Measurements from ENCODE around the gene CXCR6. TPM values are rescaled to one million over a fixed set of nuclear protein-coding genes. Genes with fewer than 3 reads are reported as not detected.

Gene CXCR6
- total and polyA plus RNA-seq, 2 experiments from 2014 or later: not detected

DNA sequence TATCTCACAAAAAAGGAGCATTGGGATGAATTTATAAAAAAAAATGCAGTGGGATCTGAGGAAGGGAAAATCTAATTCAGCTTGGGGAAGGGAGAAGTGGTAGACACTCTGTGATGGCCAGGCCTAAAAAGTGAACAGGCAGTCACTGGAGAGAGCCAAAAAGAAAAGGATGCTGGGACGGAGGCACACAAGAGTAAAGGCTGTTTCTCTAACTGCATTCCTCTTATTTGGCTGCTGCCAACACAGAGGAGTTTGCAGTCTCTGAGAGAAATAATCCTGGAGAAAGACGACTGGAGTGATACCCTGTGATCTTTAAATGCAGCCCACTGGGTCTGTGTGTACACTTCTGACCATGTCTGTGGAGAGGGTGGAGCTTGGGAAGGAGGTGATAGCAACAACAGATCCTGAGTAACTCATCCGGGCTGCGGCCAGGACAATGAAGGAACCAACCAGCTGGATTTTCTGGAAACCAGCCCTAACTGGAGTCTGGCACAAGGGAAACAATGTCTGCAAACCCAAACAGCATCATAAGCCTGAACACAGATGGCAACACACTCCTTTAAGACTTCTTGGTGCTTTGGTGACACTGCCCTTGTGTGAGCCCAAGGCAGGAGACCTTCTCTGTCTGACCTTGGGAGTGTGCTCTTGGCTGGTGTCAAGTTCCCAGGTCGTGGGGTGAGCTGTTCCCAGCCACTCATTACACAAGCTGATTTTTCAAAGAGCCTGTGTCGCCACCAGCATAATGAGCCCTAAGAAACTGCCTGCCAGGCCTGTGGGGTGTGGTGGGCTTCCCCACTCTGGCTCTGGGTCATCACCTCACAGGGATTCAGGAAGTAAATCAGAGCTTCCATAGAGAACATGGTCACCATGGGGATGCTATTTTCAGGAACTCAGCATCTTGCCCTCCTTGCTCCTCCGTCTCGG, 44.4 kb downstream of the CXCR6 start:
- Histone ChIP-seq H3K27ac (peak overlapping the region; percentile 77), H3K4me1 (ENCODE audit: insufficient read depth) (peaks cover 52% of the 10 kb centered on the region), H3K4me3 (no peak overlapping the region), H3K36me3 (ENCODE audit: low read depth) (no peaks in the 10 kb centered on the region), H3F3A (ENCODE audit: insufficient read depth) (peaks cover 48% of the 10 kb centered on the region), H3K9me2 (ENCODE audit: insufficient read depth) (no peaks in the 10 kb centered on the region), H2AFZ (0 out of 2 replicates have a peak overlapping the region, but pooled peaks have one; percentile 13), H3K9ac (peak overlapping the region; percentile 52), H3K27me3 (replicated peaks; ENCODE audit: insufficient read depth) (no peaks in the 10 kb centered on the region), H3K4me2 (ENCODE audit: unreplicated experiment) (peak overlapping the region; percentile 26), H4K20me1 (ENCODE audit: insufficient read depth) (no peaks in the 10 kb centered on the region), H3K79me2 (ENCODE audit: insufficient read depth) (no peaks in the 10 kb centered on the region), H3K9me3 (ENCODE audit: low read depth) (no peaks in the 10 kb centered on the region)
- in situ Hi-C loops (cut with MboI): no loop called here
- TF ChIP-seq EZH2phosphoT487 (IDR thresholded peaks at IDR 0.05; ENCODE audit: insufficient read depth, low read depth): no peak
- no peak for TF ChIP-seq EZH2 (IDR thresholded peaks at IDR 0.05; ENCODE audit: insufficient read depth, poor library complexity, severe bottlenecking)
- WGBS, 2 experiments (ENCODE audit: low coverage in 1 of 2, low lambda C conversion rate in 2 of 2, missing lambda C conversion rate in 2 of 2): 11 to 14% methylated on average over 7 to 8 of the region's 8 CpGs
- DNase-seq: peak; percentile 91

DNA sequence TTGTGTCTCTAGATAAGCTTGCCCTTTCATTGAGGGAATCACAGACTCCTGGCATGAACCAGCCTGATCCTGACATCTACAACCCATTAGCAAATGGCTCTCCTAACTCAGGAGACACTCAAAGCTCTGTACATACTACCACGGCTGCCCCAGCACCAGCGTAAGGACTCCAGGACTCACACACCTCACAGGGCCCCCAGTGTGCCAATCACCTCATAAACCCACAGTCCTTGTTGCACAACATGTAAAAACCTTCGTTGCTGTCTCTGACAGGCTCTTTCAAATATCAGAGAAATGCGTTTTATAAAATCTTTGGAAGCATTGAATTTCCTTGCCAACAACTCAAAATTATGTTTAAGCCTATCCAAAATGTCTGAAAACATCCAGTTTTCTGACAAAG, 45.1 kb downstream of the CXCR6 start:
- Histone ChIP-seq H3K9ac (peak overlapping the region; percentile 52), H3F3A (ENCODE audit: insufficient read depth) (peaks cover 56% of the 10 kb centered on the region), H4K20me1 (ENCODE audit: insufficient read depth) (no peaks in the 10 kb centered on the region), H3K4me3 (no peak overlapping the region), H3K9me3 (ENCODE audit: low read depth) (no peaks in the 10 kb centered on the region), H3K9me2 (ENCODE audit: insufficient read depth) (no peaks in the 10 kb centered on the region), H3K4me1 (ENCODE audit: insufficient read depth) (peaks cover 59% of the 10 kb centered on the region), H3K4me2 (ENCODE audit: unreplicated experiment) (peak overlapping the region; percentile 26), H3K36me3 (ENCODE audit: low read depth) (no peaks in the 10 kb centered on the region), H3K27me3 (replicated peaks; ENCODE audit: insufficient read depth) (no peaks in the 10 kb centered on the region), H2AFZ (no peak overlapping the region), H3K79me2 (ENCODE audit: insufficient read depth) (no peaks in the 10 kb centered on the region), H3K27ac (peak overlapping the region; percentile 77)
- peak; percentile 57 for DNase-seq
- in situ Hi-C loops (cut with MboI): no loop called here
- TF ChIP-seq EZH2 (IDR thresholded peaks at IDR 0.05; ENCODE audit: insufficient read depth, poor library complexity, severe bottlenecking) (no peak), EZH2phosphoT487 (IDR thresholded peaks at IDR 0.05; ENCODE audit: insufficient read depth, low read depth) (no peak)
- WGBS, 2 experiments (ENCODE audit: low coverage in 1 of 2, low lambda C conversion rate in 2 of 2, missing lambda C conversion rate in 2 of 2): 12 to 16% methylated on average over 4 of the region's 4 CpGs

DNA sequence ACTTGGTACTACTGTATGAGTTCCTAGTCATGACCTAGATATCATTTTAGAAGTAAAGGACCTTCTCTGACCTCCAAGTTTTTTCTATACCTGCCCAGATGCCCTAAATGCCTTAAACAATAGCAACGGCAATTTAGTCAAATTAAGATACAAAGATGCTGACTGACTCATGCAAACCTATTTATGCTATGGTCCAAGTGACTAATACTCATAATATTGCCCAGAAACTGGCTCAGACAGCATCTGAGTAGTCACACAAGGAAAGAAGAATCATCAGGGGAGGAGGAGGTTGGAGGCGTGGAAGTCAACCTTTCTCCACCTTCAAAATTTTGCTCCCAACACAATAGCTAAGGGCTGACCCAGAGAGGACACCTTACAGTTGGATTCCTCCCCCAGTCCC, 45.5 kb downstream of the CXCR6 start:
- Histone ChIP-seq H3K27ac (peak overlapping the region; percentile 77), H2AFZ (no peak overlapping the region), H3K27me3 (replicated peaks; ENCODE audit: insufficient read depth) (no peaks in the 10 kb centered on the region), H4K20me1 (ENCODE audit: insufficient read depth) (no peaks in the 10 kb centered on the region), H3K9me2 (ENCODE audit: insufficient read depth) (no peaks in the 10 kb centered on the region), H3F3A (ENCODE audit: insufficient read depth) (peaks cover 60% of the 10 kb centered on the region), H3K9ac (peak overlapping the region; percentile 52), H3K4me1 (ENCODE audit: insufficient read depth) (peaks cover 62% of the 10 kb centered on the region), H3K4me3 (no peak overlapping the region), H3K79me2 (ENCODE audit: insufficient read depth) (no peaks in the 10 kb centered on the region), H3K4me2 (ENCODE audit: unreplicated experiment) (peak overlapping the region; percentile 57), H3K36me3 (ENCODE audit: low read depth) (no peaks in the 10 kb centered on the region), H3K9me3 (ENCODE audit: low read depth) (no peaks in the 10 kb centered on the region)
- TF ChIP-seq EZH2 (IDR thresholded peaks at IDR 0.05; ENCODE audit: insufficient read depth, poor library complexity, severe bottlenecking): no peak
- TF ChIP-seq EZH2phosphoT487 (IDR thresholded peaks at IDR 0.05; ENCODE audit: insufficient read depth, low read depth): no peak
- 2 to 4% methylated on average over 2 of the region's 2 CpGs for WGBS, 2 experiments (ENCODE audit: low coverage in 1 of 2, low lambda C conversion rate in 2 of 2, missing lambda C conversion rate in 2 of 2)
- in situ Hi-C loops (cut with MboI): no loop called here
- peak; percentile 96 for DNase-seq

DNA sequence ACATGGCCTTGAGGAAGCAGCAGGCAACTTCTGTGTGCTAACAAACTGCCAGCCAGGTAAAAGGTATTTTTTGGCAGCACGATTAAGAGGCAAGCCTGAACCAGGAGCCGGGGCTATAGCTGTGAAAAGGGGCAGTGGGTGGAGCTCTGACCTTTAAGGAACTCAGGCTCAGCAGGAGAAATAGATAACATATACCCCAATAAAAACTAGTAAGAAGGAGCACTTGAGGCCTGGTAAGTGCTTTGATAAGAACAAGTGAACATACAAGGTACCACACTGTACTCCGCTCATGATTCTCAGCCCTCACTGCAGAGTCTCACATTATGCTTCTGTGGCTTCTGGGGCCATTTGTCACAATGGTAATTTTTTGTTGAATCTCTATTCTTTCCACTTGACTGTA, 46.9 kb downstream of the CXCR6 start:
- no peak overlapping the region for H3K4me2 ChIP-seq (ENCODE audit: unreplicated experiment)
- TF ChIP-seq EZH2phosphoT487 (IDR thresholded peaks at IDR 0.05; ENCODE audit: insufficient read depth, low read depth): no peak
- TF ChIP-seq EZH2 (IDR thresholded peaks at IDR 0.05; ENCODE audit: insufficient read depth, poor library complexity, severe bottlenecking): no peak
- H3K9ac ChIP-seq: no peak overlapping the region
- no peaks in the 10 kb centered on the region for H3K9me2 ChIP-seq (ENCODE audit: insufficient read depth)
- no peaks in the 10 kb centered on the region for H3K9me3 ChIP-seq (ENCODE audit: low read depth)
- H3K79me2 ChIP-seq (ENCODE audit: insufficient read depth): no peaks in the 10 kb centered on the region
- H4K20me1 ChIP-seq (ENCODE audit: insufficient read depth): no peaks in the 10 kb centered on the region
- H2AFZ ChIP-seq: no peak overlapping the region
- H3K4me1 ChIP-seq (ENCODE audit: insufficient read depth): peaks cover 62% of the 10 kb centered on the region
- no peaks in the 10 kb centered on the region for H3K36me3 ChIP-seq (ENCODE audit: low read depth)
- no peaks in the 10 kb centered on the region for H3K27me3 ChIP-seq (replicated peaks; ENCODE audit: insufficient read depth)
- H3K27ac ChIP-seq: no peak overlapping the region
- WGBS, 2 experiments (ENCODE audit: low coverage in 1 of 2, low lambda C conversion rate in 2 of 2, missing lambda C conversion rate in 2 of 2): 91 to 98% methylated on average over 3 of the region's 3 CpGs
- H3F3A ChIP-seq (ENCODE audit: insufficient read depth): peaks cover 62% of the 10 kb centered on the region
- no peak for DNase-seq
- no peak overlapping the region for H3K4me3 ChIP-seq
- in situ Hi-C loops (cut with MboI): no loop called here

Measured in GM23248 (cell line).